GM19239 (cell line): ENCODE data around the gene CD28.
"Not testable (repeated sequence)": the region's sequence is repeated elsewhere in the genome, so short reads cannot be mapped to it uniquely, and the experiment has no call there.

Source experiments
- DNase-seq: peaks from one replicate; pipeline ENCODE4 v3.0.0; 2011; ENCODE audit warnings: low spot score; ENCODE audit not compliant: insufficient read length
- FAIRE-seq: peaks from 2 replicates; lab custom pipeline; 2011; peaks lifted over from hg19 to GRCh38; lab: Jason Lieb, UNC

Gene CD28

DNA sequence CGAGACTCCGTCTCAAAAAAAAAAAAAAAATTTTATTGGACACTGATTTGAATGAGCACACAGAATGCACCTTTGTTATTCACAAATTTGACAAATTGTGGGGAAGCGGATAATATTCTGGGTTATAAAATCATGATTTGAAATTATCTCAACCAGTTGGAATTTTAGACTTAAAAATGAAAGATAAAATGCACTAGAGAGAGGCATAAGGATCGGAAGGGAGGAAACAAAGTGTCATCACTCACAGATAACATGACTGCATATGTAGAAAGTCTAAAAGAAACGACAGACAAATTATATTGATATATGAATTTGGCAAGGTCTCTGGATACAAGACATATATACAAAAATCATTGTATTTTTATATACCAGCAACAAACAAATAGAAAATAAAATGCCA lies 70.6 kb downstream of the CD28 start:
- FAIRE-seq (no peak), DNase-seq (no peak)

DNA sequence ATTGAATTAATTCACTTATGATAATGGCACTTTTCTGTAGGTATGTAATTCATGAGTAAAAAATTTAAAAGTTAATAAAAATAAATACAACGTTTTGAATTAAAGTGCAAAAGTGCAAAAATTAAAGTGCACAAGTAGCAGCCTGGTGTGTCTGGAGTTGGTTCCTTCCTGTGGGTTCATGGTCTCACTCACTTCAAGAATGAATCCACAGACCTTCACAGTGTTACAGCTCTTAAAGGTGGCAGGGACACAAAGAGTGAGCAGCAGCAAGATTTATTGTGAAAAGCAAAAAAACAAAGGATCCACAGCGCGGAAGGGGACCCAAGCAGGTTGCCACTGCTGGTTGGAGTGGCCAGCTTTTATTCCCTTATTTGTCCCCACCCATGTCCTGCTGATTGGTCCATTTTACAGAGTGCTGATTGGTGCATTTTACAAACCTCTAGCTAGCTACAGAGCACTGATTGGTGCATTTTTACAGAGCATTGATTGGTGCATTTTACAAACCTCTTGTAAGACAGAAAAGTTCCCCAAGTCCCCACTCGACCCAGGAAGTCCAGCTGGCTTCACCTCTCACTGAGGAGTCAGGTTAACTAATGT lies 73.1 kb downstream of the CD28 start:
- not testable (repeated sequence) for DNase-seq, FAIRE-seq

- no peak for DNase-seq
- no peak for FAIRE-seq
Observed at GRCh38 chr2:203780231-203780630, 73.8 kb downstream of the CD28 start.

DNA sequence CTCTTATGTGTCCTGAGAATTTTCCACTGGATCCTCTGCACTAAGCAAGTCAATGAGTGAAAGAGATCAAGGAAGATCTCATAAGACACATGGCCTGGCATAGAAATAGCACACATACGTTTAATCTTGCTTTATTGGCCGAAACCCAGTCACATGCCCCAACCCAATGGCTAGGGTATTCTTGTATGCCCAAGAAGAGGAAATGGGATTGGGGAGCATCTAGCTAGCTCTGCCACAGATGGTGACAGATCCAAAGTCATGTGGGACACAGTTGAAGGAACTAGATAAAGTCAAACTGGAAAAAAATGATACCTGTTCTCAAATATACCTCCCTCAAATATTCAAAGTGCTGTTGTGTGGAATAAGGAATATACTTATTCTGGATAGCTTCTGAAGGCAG lies 74.7 kb downstream of the CD28 start:
- DNase-seq (no peak), FAIRE-seq (no peak)

- FAIRE-seq (peak; percentile 86), DNase-seq (peak; percentile 61)
Observed at GRCh38 chr2:203782262-203782976, 76.0 kb downstream of the CD28 start.

DNA sequence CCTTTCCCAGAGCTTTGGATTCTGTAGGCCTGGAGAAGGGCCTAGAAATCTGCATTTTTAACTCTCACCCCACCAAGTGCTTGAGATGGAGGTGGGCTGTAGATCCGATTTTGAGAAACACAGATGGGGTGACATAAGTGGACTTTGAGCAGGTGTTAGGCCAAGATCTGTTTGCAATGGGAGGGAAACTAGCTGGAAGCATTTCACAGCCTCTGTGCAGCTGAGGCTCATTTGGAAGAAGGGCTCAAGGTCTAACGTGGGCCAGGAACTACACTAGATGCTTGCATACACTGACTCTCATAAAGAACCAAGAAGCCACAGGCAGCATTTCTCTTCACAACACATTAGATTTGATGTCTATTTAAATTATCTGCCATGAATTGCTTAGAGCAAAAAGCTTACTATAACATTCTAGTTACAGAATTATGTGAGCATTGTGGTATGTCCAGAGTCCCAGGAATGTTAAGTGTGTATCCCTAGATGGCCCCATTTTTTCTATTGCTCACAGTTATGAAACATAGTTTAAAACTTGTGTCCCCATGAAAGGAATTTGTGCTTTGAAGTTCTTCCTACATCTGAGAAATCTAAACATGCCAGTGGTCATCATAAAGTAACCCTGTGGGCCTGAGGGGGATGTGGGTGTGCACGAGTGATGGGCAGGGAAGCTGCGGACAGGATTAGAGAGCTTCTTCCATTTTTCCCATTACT lies 77.2 kb downstream of the CD28 start:
- no peak for DNase-seq
- no peak for FAIRE-seq

DNA sequence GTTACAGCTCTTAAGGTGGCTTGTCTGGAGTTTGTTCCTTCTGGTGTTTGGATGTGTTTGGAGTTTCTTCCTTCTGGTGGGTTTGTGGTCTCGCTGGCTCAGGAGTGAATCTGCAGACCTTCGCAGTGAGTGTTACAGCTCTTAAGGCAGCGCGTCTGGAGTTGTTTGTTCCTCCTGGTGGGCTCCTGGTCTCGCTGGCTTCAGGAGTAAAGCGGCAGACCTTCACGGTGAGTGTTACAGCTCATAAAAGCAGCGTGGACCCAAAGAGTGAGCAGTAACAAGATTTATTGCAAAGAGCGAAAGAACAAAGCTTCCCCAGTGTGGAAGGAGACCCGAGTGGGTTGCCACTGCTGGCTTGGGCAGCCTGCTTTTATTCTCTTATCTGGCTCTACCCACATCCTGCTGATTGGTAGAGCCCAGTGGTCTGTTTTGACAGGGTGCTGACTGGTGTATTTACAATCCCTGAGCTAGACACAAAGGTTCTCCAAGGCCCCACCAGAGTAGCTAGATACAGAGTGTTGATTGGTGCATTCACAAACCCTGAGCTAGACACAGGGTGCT lies 78.4 kb downstream of the CD28 start:
- DNase-seq, FAIRE-seq: not testable (repeated sequence)

- not testable (repeated sequence) for DNase-seq, FAIRE-seq
Observed at GRCh38 chr2:203785391-203786110, 79.1 kb downstream of the CD28 start.

DNA sequence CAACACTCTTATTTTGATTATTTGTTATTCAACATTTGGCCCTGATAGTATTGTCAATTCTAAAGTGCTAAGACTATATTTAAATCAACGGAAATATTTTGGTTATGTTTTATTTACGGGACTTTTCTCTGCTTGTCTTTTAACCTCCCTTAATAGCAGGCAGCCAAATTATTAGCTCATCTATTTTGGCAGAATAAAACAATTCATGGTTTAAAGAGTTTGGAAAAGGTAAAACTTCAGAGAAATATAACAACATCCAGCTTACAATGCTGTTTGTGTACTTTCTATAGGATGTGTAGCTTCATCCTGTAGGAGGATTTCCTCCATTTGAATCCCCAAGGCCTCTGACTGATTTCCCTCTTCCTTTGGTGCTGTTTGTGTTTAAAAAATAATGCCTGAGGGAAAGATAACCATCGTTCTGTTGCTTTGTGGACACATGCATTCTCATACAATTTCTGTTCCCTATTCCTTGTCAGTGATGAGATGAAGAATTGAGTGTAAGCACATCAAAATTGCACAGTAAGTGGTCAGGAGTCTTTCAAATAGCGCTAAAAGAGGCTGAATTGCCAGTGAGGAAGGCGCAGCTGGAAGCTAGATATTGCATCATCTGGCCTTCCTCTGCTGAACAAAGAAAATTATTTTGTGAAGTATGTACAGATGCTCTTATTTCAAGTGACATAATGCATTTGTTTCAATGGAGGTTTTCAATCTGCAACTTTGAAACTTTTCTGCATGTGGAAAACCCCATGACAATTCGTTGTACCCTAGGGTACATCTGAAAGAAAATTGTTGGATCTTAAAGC lies 80.3 kb downstream of the CD28 start:
- DNase-seq = no peak
- FAIRE-seq = no peak

DNA sequence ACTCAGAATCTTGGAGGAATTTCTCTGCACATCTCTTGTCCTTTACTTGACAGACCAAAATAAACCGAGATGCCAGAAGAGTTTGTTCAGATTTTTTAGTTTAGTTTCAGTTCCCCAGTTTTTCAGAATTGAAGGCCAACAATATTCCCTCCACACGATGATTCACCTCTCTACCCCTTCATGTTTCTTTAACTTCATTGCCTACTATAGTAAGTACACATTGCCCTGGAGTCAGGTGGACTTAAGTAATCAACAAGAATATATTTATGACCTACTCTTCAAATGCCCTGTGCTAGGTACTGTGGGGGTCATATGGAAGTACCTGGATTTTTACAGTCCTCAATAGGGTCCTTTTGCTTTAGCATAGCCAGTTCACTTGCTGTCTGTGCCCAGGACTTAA lies 81.5 kb downstream of the CD28 start:
- DNase-seq (no peak), FAIRE-seq (no peak)
